Esophagus (tissue), 2 donors: Measurements from ENCODE around the gene TMEM54. TPM values are rescaled to one million over a fixed set of nuclear protein-coding genes. Genes with fewer than 3 reads are reported as not detected.

Source experiments
- H3K27ac ChIP-seq, 2 donors: one replicate each; pipeline ENCODE4 v1.5.1; 2013; ENCODE audit warnings: low read depth in 2 of 2, mild to moderate bottlenecking in 2 of 2, inconsistent platforms in 1 of 2, low read length in 1 of 2, moderate library complexity in 1 of 2
- H3K27me3 ChIP-seq, 2 donors: one replicate each; pipeline ENCODE4 v1.6.1; 2013; ENCODE audit warnings: low read length in 2 of 2, control low read depth in 1 of 2, mild to moderate bottlenecking in 1 of 2; ENCODE audit not compliant: insufficient read depth in 2 of 2, control insufficient read depth in 1 of 2
- H3K36me3 ChIP-seq, 2 donors: one replicate each; pipeline ENCODE4 v1.6.1; 2013; ENCODE audit warnings: low read length in 1 of 2; ENCODE audit not compliant: control insufficient read depth in 2 of 2, insufficient read depth in 2 of 2
- H3K4me1 ChIP-seq, 2 donors: one replicate each; pipeline ENCODE4 v1.6.1; 2013; ENCODE audit warnings: low read length in 1 of 2; ENCODE audit not compliant: control insufficient read depth in 2 of 2, insufficient read depth in 2 of 2
- H3K4me3 ChIP-seq, 2 donors: one replicate each; pipeline ENCODE4 v1.5.1; 2013; ENCODE audit warnings: low read length in 2 of 2, mild to moderate bottlenecking in 2 of 2, low read depth in 1 of 2, moderate library complexity in 1 of 2
- H3K9me3 ChIP-seq, 2 donors: one replicate each; pipeline ENCODE4 v1.6.1; 2013; ENCODE audit warnings: mild to moderate bottlenecking in 2 of 2, low read depth in 1 of 2, low read length in 1 of 2, moderate library complexity in 1 of 2; ENCODE audit not compliant: control insufficient read depth in 2 of 2, insufficient read depth in 1 of 2
- WGBS, 2 donors: extraction: QIAGEN DNeasy Blood & Tissue Kit; methylation state at CpG; one replicate each; pipeline ENCODE4 v1.1.7; 2013; 5-methylcytosine and 5-hydroxymethylcytosine counted together
- polyA plus RNA-seq, 2 donors: library from polyadenylated mRNA; stranded (reverse); fragments of 200-250 nt; gene quantifications; one replicate each; pipeline ENCODE4 v1.2.3, GENCODE V29; 2013
- donor health status: healthy with polysubstance abuse.
- donor health status: Bipolar disorder and iron deficiency.

The TMEM54 gene
- polyA plus RNA-seq, 2 donors, result 93.0 to 133 TPM

- no peak overlapping the region for H3K4me3 ChIP-seq
- peaks cover 0 to 5% of the 10 kb centered on the region in 2 donors for H3K4me1 ChIP-seq
- no peak overlapping the region for H3K27ac ChIP-seq
- H3K27me3 ChIP-seq, result no peaks in the 10 kb centered on the region
- 30 to 43% methylated on average over 2 of the region's 2 CpGs for WGBS, 2 donors
- no peaks in the 10 kb centered on the region for H3K9me3 ChIP-seq
- H3K36me3 ChIP-seq, result no peaks in the 10 kb centered on the region
Measured at GRCh38 chr1:32904797-32905196, 3.6 kb upstream of the TMEM54 start.

GRCh38 chr1:32903991-32904785, 3.0 kb upstream of the TMEM54 start:
- Histone ChIP-seq H3K27me3 (no peaks in the 10 kb centered on the region), H3K36me3 (no peaks in the 10 kb centered on the region), H3K4me1 (peaks cover 0 to 5% of the 10 kb centered on the region in 2 donors), H3K9me3 (no peaks in the 10 kb centered on the region), H3K4me3 (no peak overlapping the region), H3K27ac (no peak overlapping the region)
- 59 to 65% methylated on average over 3 of the region's 3 CpGs for WGBS, 2 donors

- Histone ChIP-seq H3K4me1 (peaks cover 1 to 7% of the 10 kb centered on the region in 2 donors), H3K27ac (no peak overlapping the region), H3K36me3 (peaks cover 0 to 3% of the 10 kb centered on the region in 2 donors), H3K9me3 (no peaks in the 10 kb centered on the region), H3K4me3 (no peak overlapping the region), H3K27me3 (no peaks in the 10 kb centered on the region)
- WGBS, 2 donors, result 73 to 75% methylated on average over 6 of the region's 6 CpGs
Measured at GRCh38 chr1:32902535-32902920, 1.3 kb upstream of the TMEM54 start.

- H3K27me3 ChIP-seq, result no peaks in the 10 kb centered on the region
- no peaks in the 10 kb centered on the region for H3K9me3 ChIP-seq
- peaks cover 3 to 7% of the 10 kb centered on the region in 2 donors for H3K4me1 ChIP-seq
- peak overlapping the region; percentile 53 to 85 for H3K4me3 ChIP-seq
- H3K36me3 ChIP-seq, result peaks cover 0 to 3% of the 10 kb centered on the region in 2 donors
- 39 to 42% methylated on average over 23 to 24 of the region's 24 CpGs for whole genome bisulfite sequencing, 2 donors
- H3K27ac ChIP-seq, result peak overlapping the region; percentile 31 to 56
Measured at GRCh38 chr1:32901823-32902534, 790 bp upstream of the TMEM54 start.

- peak overlapping the region in 1 of 2 donors; percentile 37 for H3K27ac ChIP-seq
- no peaks in the 10 kb centered on the region for H3K9me3 ChIP-seq
- peaks cover 0 to 8% of the 10 kb centered on the region in 2 donors for H3K36me3 ChIP-seq
- peak overlapping the region; percentile 53 to 85 for H3K4me3 ChIP-seq
- 17 to 18% methylated on average over 22 of the region's 22 CpGs for WGBS, 2 donors
- no peaks in the 10 kb centered on the region for H3K27me3 ChIP-seq
- peaks cover 3 to 7% of the 10 kb centered on the region in 2 donors for H3K4me1 ChIP-seq
Measured at GRCh38 chr1:32900371-32900955, 726 bp downstream of the TMEM54 start.

- H3K9me3 ChIP-seq, result no peaks in the 10 kb centered on the region
- 77 to 80% methylated on average over 7 of the region's 7 CpGs for WGBS, 2 donors
- H3K4me1 ChIP-seq, result peaks cover 3 to 5% of the 10 kb centered on the region in 2 donors
- H3K4me3 ChIP-seq, result peak overlapping the region in 1 of 2 donors; percentile 85
- no peak overlapping the region for H3K27ac ChIP-seq
- H3K36me3 ChIP-seq, result peaks cover 0 to 15% of the 10 kb centered on the region in 2 donors
- H3K27me3 ChIP-seq, result no peaks in the 10 kb centered on the region
Measured at GRCh38 chr1:32899586-32900296, 1.4 kb downstream of the TMEM54 start.

GRCh38 chr1:32898958-32899357, 2.2 kb downstream of the TMEM54 start:
- no peak overlapping the region for H3K27ac ChIP-seq
- H3K36me3 ChIP-seq, result peaks cover 0 to 15% of the 10 kb centered on the region in 2 donors
- WGBS, 2 donors, result 89 to 93% methylated on average over 3 of the region's 3 CpGs
- H3K9me3 ChIP-seq, result no peaks in the 10 kb centered on the region
- peaks cover 3 to 5% of the 10 kb centered on the region in 2 donors for H3K4me1 ChIP-seq
- H3K27me3 ChIP-seq, result no peaks in the 10 kb centered on the region
- no peak overlapping the region for H3K4me3 ChIP-seq

GRCh38 chr1:32898056-32898455, 3.1 kb downstream of the TMEM54 start:
- H3K27ac ChIP-seq, result no peak overlapping the region
- peaks cover 5 to 9% of the 10 kb centered on the region in 2 donors for H3K4me1 ChIP-seq
- peaks cover 0 to 15% of the 10 kb centered on the region in 2 donors for H3K36me3 ChIP-seq
- 95% methylated on average over 9 of the region's 9 CpGs for WGBS, 2 donors
- no peak overlapping the region for H3K4me3 ChIP-seq
- no peaks in the 10 kb centered on the region for H3K27me3 ChIP-seq
- H3K9me3 ChIP-seq, result no peaks in the 10 kb centered on the region
